ENCODE results near the gene MYH7.

DNA sequence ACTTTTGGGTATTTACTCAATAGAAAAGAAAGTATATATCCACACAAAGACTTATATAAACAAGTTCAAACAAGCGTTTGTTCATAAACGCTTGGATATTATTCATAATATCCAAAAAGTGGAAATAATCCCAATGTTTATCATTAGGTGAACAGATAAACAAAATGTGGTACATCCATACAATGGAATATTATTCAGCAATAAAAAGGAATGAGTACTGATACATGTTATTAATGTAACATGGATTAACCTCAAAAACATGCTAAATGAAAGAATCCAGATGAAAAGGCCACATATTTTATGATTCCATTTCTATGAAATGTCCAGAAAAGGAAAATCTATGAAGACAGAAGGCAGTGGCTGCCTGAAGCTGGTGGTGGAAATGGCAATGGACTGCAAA, 16.8 kb upstream of the MYH7 start:
- TF ChIP-seq ZFX (IDR thresholded peaks at IDR 0.05; ENCODE audit: borderline replicate concordance): no peak
- TF ChIP-seq, protein P1, sequence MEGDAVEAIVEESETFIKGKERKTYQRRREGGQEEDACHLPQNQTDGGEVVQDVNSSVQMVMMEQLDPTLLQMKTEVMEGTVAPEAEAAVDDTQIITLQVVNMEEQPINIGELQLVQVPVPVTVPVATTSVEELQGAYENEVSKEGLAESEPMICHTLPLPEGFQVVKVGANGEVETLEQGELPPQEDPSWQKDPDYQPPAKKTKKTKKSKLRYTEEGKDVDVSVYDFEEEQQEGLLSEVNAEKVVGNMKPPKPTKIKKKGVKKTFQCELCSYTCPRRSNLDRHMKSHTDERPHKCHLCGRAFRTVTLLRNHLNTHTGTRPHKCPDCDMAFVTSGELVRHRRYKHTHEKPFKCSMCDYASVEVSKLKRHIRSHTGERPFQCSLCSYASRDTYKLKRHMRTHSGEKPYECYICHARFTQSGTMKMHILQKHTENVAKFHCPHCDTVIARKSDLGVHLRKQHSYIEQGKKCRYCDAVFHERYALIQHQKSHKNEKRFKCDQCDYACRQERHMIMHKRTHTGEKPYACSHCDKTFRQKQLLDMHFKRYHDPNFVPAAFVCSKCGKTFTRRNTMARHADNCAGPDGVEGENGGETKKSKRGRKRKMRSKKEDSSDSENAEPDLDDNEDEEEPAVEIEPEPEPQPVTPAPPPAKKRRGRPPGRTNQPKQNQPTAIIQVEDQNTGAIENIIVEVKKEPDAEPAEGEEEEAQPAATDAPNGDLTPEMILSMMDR (IDR thresholded peaks at IDR 0.05): no peak
